Measurements from ENCODE around the gene RPS19.

DNA sequence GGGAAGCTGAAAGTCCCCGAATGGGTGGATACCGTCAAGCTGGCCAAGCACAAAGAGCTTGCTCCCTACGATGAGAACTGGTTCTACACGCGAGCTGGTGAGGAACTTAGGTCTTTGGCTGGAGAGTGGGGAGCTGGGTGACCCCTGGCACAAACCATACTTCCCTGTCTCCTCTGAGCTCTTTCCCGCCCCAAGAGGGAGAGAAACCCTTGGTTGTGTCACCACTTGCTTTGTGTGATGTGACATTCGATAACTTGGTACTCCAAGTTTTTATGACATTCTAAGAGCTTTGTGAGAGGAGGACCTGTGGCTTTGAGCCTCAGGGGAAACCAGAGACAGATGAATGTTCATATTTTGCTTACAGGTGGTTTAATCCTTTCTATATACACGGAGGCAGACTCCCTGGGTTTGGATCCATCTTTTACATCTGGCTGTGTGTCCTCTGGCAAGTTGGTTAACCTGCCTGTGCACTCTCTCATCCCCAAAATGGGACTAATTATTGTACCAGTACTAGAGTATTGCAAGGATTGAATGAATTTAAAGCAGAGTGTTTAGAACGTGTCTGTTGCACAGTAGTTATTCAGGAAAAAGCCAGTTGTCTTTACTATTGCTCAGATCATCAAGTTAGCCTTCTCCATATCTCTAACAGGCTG lies 1.2 kb downstream of the RPS19 start:
- TF ChIP-seq, protein P1, sequence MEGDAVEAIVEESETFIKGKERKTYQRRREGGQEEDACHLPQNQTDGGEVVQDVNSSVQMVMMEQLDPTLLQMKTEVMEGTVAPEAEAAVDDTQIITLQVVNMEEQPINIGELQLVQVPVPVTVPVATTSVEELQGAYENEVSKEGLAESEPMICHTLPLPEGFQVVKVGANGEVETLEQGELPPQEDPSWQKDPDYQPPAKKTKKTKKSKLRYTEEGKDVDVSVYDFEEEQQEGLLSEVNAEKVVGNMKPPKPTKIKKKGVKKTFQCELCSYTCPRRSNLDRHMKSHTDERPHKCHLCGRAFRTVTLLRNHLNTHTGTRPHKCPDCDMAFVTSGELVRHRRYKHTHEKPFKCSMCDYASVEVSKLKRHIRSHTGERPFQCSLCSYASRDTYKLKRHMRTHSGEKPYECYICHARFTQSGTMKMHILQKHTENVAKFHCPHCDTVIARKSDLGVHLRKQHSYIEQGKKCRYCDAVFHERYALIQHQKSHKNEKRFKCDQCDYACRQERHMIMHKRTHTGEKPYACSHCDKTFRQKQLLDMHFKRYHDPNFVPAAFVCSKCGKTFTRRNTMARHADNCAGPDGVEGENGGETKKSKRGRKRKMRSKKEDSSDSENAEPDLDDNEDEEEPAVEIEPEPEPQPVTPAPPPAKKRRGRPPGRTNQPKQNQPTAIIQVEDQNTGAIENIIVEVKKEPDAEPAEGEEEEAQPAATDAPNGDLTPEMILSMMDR (IDR thresholded peaks at IDR 0.05 in 2 of 3, conservative IDR thresholded peaks at IDR 0.05 in 1 of 3; ENCODE audit: control insufficient read depth in 2 of 3, extremely low read depth in 1 of 3, insufficient read depth in 1 of 3, low read depth in 3 of 3, low read length in 3 of 3), result no peak
- TF ChIP-seq PML (IDR thresholded peaks at IDR 0.05; ENCODE audit: low read length) (peak; percentile 32; the same call in 1 of the 2 replicates), NRF1 (conservative IDR thresholded peaks at IDR 0.05; ENCODE audit: low read depth, low read length) (no peak), ZNF274 (IDR thresholded peaks at IDR 0.05; ENCODE audit: insufficient read depth, insufficient read length) (no peak), TAF1 (IDR thresholded peaks at IDR 0.05; ENCODE audit: borderline replicate concordance, low read depth, low read length) (no peak), MYC (IDR thresholded peaks at IDR 0.05; ENCODE audit: insufficient read depth, insufficient read length, insufficient replicate concordance, low read length, severe bottlenecking) (no peak), NR2C1 (IDR thresholded peaks at IDR 0.05) (no peak)
- TF ChIP-seq, protein P2, sequence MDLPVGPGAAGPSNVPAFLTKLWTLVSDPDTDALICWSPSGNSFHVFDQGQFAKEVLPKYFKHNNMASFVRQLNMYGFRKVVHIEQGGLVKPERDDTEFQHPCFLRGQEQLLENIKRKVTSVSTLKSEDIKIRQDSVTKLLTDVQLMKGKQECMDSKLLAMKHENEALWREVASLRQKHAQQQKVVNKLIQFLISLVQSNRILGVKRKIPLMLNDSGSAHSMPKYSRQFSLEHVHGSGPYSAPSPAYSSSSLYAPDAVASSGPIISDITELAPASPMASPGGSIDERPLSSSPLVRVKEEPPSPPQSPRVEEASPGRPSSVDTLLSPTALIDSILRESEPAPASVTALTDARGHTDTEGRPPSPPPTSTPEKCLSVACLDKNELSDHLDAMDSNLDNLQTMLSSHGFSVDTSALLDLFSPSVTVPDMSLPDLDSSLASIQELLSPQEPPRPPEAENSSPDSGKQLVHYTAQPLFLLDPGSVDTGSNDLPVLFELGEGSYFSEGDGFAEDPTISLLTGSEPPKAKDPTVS (IDR thresholded peaks at IDR 0.05; ENCODE audit: low read depth, low read length), result no peak
- TF ChIP-seq, protein P3, sequence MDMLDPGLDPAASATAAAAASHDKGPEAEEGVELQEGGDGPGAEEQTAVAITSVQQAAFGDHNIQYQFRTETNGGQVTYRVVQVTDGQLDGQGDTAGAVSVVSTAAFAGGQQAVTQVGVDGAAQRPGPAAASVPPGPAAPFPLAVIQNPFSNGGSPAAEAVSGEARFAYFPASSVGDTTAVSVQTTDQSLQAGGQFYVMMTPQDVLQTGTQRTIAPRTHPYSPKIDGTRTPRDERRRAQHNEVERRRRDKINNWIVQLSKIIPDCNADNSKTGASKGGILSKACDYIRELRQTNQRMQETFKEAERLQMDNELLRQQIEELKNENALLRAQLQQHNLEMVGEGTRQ (IDR thresholded peaks at IDR 0.05; ENCODE audit: borderline replicate concordance, low read depth, low read length), result no peak

All from GM12878 (cell line).